OCI-LY3 (cell line): ENCODE results near the gene ADGRG7.

Experiments
- CTCF ChIP-seq: fragments of 200-600, 300-600 bp; sonication (generic); IDR thresholded peaks from 2 replicates; pipeline ENCODE4 v1.5.1; 2014; ENCODE audit warnings: antibody characterized with exemption, low read length, low read depth
- EZH2phosphoT487 ChIP-seq: fragments of 200-600 bp; shearing (Covaris generic); IDR thresholded peaks from 2 replicates; pipeline ENCODE4 v1.6.1; 2018; ENCODE audit warnings: antibody characterized with exemption, mixed run types, low read depth

DNA sequence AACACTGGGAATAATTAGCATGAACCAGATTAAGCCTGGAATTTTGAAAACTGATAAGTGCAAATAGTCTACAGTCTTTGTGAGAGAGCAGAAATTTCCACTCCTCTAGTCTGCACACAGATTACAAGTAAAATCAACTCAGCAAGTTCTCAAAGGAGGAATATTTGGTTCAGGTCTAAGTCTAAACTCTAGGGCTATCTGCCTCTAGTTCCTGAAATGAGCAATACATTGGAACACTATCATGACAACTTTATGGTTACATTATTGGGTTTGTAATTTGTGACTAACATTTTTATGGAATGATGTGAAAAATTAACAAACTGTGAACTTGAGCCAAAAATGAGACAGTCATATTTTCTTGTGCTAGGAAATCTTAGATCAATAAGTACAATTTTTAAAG lies 30.8 kb upstream of the ADGRG7 start:
- TF ChIP-seq CTCF (no peak), EZH2phosphoT487 (no peak)
